Inferior parietal cortex (tissue), 1 donor: Measurements from ENCODE around the gene ASB13.

ENCODE experiments used
- DNase-seq: peaks from one replicate; pipeline ENCODE4 v3.0.0-alpha.2; 2016; ENCODE audit errors: extremely low spot score

The ASB13 gene

GRCh38 chr10:5589661-5590511, 76.5 kb downstream of the ASB13 start:
- DNase-seq, result no peak

GRCh38 chr10:5589011-5589660, 77.3 kb downstream of the ASB13 start:
- DNase-seq, result no peak
